HG02885 (cell line): ENCODE measurements around the gene BAD.
"Not testable (repeated sequence)": the region's sequence is repeated elsewhere in the genome, so short reads cannot be mapped to it uniquely, and the experiment has no call there.

ENCODE experiments used
- ATAC-seq: cut with Tn5 transposase; IDR thresholded peaks from one replicate; pipeline ENCODE4 v1.9.1; 2021; ENCODE audit warnings: mild to moderate bottlenecking; ENCODE audit not compliant: unreplicated experiment, poor library complexity

Gene BAD

GRCh38 chr11:64284048-64284961, at the start of gene BAD:
BAD (minus strand) TSS chr11:64284665; CDS start chr11:64284368, 297 bp downstream.
- ATAC-seq, result peak; percentile 72

DNA sequence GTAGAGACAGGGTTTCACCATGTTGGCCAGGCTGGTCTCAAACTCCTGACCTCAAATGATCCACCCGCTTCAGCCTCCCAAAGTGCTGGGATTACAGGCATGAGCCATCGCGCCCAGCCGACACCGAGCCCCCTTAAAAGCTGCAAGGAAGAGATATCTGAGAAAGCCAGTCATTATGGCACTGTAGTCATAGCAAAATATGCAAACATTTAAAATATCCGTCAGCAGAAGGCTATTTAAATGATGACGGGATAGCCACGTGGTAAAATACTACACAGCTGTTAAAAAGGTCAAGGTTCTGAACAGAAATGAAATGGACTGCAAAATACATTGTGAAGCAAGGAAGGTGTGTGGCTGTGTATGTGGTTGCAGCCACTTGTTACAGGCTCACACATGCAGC, 49.1 kb upstream of the BAD start:
- no peak for ATAC-seq

GRCh38 chr11:64331569-64332371, 47.3 kb upstream of the BAD start:
- peak; percentile 52 for ATAC-seq

DNA sequence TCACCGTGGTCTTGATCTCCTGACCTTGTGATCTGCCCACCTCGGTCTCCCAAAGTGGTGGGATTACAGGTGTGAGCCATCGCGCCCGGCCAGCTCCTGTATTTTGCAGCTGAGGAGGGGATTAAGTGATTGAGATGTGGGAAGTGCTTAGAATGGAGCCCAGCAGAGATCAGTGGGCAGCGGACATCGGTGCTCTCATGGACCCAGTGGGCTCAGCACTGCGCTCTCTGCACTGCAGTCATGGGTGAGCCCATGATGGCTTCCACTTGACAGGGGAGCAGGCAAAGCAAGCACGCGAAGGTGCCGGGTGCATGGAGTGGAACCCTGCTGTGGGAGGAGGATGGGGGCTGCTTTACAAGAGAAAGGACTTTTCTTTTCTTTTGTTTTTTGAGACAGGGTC, 46.4 kb upstream of the BAD start:
- no peak for ATAC-seq

GRCh38 chr11:64327993-64328392, 43.5 kb upstream of the BAD start:
- ATAC-seq, result no peak

DNA sequence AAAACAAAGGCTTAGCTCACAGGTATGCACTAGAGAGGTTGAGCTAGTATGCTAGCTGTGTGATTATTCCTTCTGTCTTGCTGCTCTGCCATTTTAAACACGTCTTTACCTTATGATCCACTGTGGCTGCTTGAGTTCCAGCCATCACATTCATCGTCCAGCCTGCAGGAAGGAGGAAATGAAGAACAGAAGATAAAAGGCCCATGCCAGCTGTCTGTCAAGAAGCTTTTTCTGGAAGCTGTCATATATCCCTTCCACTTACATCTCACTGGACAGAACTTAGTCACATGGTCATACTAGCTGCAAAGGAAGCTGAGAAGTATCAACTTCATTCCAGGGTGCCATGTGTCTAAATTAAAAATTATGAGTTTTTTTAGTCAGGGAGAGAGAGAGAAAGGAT, 42.9 kb upstream of the BAD start:
- ATAC-seq, result no peak

- no peak for ATAC-seq
Measured at GRCh38 chr11:64324692-64325469, 40.4 kb upstream of the BAD start.

DNA sequence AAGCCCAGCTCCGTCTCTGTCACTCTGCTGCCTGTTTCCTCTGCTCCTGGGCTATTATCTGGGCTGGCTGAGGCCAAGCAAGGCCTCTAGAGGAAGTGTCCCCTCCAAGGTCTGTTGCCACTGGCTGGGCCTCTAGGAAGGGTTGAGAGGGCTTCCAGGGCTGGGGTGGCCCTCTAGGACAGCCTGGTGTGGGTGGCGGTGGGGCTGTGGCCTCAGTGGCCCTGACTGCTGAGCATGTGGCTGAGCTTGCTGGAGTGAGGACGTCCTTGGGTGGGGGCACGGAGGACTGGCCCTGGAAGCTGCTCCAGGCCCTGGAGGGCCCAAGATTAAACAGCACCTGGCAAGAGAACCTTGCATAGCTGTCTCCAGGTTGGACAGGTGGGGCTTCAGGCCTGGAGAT, 39.5 kb upstream of the BAD start:
- ATAC-seq, result not testable (repeated sequence)

GRCh38 chr11:64323373-64323772, 38.9 kb upstream of the BAD start:
- ATAC-seq, result no peak

DNA sequence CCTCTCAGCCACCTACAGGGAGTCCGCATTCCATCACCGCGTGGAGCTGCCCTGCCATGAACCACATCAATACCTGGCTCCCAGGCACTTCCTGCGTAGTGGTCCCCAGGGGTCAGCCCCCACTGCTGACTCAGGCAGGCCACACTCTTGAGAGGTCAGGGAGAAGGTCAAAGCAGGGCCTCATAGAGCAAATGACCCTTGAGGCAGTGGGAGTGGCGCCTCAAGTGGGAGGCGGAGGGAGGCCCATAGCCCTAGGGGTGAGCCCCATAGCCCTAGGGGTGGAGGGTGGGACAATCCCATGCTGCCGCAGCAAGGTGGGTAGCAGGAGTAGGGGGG, 38.4 kb upstream of the BAD start:
- no peak for ATAC-seq

- no peak for ATAC-seq
Measured at GRCh38 chr11:64321533-64321932, 37.1 kb upstream of the BAD start.

DNA sequence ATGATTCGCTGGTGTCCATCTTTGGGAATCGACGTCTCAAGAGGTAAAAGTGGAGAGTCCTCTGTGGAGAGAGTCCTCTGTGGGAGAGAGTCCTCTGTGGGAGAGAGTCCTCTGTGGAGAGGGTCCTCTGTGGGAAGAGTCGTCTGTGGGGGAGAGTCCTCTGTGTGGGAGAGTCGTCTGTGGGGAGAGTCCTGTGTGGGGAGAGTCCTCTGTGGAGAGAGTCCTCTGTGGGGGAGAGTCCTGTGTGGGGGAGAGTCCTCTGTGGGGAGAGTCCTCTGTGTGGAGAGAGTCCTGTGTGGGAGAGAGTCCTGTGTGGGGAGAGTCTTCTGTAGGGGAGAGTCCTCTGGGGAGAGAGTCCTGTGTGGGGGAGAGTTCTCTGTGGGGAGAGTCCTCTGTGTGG, 36.6 kb upstream of the BAD start:
- ATAC-seq, result no peak

- no peak for ATAC-seq
Measured at GRCh38 chr11:64320556-64320955, 36.1 kb upstream of the BAD start.

GRCh38 chr11:64318766-64319761, 34.6 kb upstream of the BAD start:
- no peak for ATAC-seq

DNA sequence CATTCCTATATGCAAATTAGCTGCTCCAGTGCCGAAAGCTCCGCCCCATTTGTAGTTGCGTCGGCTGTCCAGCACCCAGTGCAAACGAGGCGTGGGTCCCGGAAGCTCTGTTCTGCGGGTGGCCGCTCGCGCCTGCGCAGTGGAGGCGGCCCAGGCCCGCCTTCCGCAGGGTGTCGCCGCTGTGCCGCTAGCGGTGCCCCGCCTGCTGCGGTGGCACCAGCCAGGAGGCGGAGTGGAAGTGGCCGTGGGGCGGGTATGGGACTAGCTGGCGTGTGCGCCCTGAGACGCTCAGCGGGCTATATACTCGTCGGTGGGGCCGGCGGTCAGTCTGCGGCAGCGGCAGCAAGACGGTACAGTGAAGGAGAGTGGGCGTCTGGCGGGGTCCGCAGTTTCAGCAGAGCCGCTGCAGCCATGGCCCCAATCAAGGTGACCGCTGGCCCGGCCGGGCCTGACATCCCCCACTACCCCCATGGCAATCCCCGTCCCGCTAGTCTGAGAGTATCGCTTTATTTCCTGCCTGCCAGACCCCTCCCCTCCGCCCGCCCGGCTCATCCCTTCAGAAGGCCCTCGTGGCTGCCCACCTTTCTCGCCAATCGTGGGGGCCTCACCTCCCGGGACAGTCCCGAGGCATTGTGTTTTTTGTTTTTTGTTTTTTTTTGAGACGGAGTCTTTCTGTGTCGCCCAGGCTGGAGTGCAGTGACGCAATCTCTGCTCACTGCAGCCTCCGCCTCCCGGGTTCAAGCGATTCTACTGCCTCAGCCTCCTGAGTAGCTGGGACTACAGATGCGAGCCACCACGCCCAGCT, 33.7 kb upstream of the BAD start, which contains the start of gene PRDX5:
Gene PRDX5 (plus strand): TSS at position 161 of the 805 bp plus-strand sequence. CDS start 95 bp downstream, at position 256.
- ATAC-seq, result peak; percentile 83

DNA sequence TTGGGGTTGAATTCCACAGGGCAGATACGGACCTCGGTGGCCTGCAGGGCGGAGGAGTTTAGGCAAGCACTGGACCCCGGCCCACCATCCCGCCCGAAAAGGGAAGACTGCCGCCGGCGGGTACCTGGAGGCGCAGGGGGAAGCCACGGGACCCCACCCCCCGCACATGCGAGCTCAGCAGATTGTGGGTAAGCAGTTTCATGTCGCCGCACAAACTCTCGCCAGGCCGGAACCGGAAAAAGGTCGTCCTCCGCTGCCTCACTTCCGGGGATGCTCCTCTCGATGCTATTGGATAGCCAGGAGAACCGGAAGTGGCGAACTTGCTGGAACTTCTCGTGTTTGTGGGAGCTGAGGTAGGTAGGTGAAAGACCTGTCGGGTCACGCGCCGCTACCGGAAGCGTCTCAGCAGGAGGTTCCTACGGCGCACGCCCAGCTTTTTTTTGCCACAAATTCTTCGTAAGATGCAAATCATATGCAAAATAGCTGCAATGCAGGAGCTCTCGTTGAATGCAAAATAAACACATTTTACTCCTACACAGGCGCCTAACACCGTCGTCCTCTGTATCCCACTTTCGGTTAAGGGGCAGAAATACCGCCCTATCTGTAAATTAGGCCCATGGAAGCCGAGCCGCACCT, 33.0 kb upstream of the BAD start, which contains the start of gene TRMT112:
Gene TRMT112 (minus strand): TSS at position 235 of the 636 bp plus-strand sequence. CDS start 33 bp downstream, at position 202.
- ATAC-seq, result peak; percentile 71

DNA sequence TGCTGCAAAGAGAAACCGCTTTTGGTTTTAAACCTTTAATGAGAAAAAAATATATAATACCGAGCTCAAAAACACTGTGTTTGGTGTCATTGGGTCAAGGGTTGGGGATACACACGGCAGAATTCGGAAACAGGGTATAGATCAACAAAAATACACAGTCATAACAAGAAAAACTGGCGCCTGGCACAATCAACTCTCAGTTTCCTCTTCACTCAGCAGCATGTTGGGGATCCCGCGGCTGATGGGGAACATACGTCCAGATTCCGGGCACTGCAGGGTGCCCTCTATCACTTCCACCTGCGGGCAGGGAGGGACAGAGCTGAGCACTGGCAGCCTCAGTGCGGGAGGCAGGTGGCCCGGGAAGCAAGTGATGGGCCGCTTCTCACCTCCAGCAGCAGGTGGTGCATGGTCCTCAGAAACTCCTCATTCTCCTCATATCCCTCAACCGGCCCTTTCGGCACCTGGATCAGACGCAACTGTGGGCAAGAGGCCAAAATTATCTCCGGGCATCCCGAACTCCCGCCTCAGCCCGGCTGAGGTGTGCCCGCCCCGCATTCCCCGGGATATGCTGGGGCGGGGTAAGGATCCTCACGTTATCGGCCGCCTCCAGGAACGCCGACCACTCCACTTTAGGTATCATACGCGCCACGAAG, 32.3 kb upstream of the BAD start:
- ATAC-seq, result no peak
